HepG2 (cell line): ENCODE measurements around the gene POLR2F. TPM values are rescaled to one million over a fixed set of nuclear protein-coding genes. Genes with fewer than 3 reads are reported as not detected.

Source experiments
- ATAC-seq: fragments of 200-7000 bp; cut with Tn5 transposase; 3 replicates; pipeline ENCODE4 v1.9.1; 2020; ENCODE audit warnings: mild to moderate bottlenecking, moderate library complexity
- BruUV-seq: library from RNA; stranded (reverse); fragments of 400-500 nt; replicated peaks from 2 replicates; lab custom pipeline; 2021; lab: Mats Ljungman, UMichigan
- CTCF ChIA-PET: fragments of 300-600 bp; formaldehyde crosslinking; extraction: SDS; loops from one replicate; lab custom pipeline; 2021; ENCODE audit warnings: low total read pairs, inconsistent platforms, low intra/inter-chr PET ratio; lab: Yijun Ruan, JAX
- POLR2A ChIA-PET: fragments of 350-600 bp; sonication (Branson Sonifier 250); formaldehyde crosslinking; loops from one replicate; lab custom pipeline; 2020; ENCODE audit warnings: antibody characterized with exemption, inconsistent platforms; lab: Yijun Ruan, JAX
- DNase-seq: peaks from one replicate; pipeline ENCODE4 v3.0.0-alpha.2; 2015; ENCODE audit warnings: low spot score
- FAIRE-seq: peaks from 3 replicates; lab custom pipeline; 2011; peaks lifted over from hg19 to GRCh38; lab: Jason Lieb, UNC
- H2AFZ ChIP-seq: one replicate; pipeline ENCODE4 v1.6.1; 2011; ENCODE audit warnings: low read length, inconsistent platforms
- H3K27ac ChIP-seq: fragments of 300-600 bp; 3 replicates; pipeline ENCODE4 v1.8.0; 2011; ENCODE audit warnings: mixed run types, mild to moderate bottlenecking, mixed read lengths, low read length, inconsistent platforms; ENCODE audit not compliant: insufficient read depth; ENCODE audit errors: extremely low read length
- H3K27me3 ChIP-seq, 2 experiments: fragments of 200-600 bp in 1 of 2; 2 replicates in 1 of 2; 3 replicates in 1 of 2; pipeline versions ENCODE4 v1.6.0 to v1.8.0; 2011; ENCODE audit warnings: low read length in 2 of 2, mild to moderate bottlenecking in 2 of 2, moderate library complexity in 2 of 2, inconsistent platforms in 1 of 2; ENCODE audit not compliant: insufficient read depth in 2 of 2, control insufficient read depth in 1 of 2
- H3K36me3 ChIP-seq, 2 experiments: fragments of 200-600 bp in 1 of 2; replicated peaks in 1 of 2; 2 replicates in 1 of 2; 3 replicates in 1 of 2; pipeline versions ENCODE4 v1.5.1 to v1.8.0; 2011; ENCODE audit warnings: low read length in 2 of 2, inconsistent platforms in 1 of 2; ENCODE audit not compliant: insufficient read depth in 2 of 2, control insufficient read depth in 1 of 2
- H3K4me1 ChIP-seq: 2 replicates; pipeline ENCODE4 v1.5.1; 2012; ENCODE audit warnings: low read length, inconsistent platforms; ENCODE audit not compliant: insufficient read depth
- H3K4me2 ChIP-seq: 2 replicates; pipeline ENCODE4 v1.6.0; 2011; ENCODE audit warnings: low read depth, low read length, inconsistent platforms
- H3K4me3 ChIP-seq, 3 experiments: fragments of 200-600 bp in 1 of 3; sonication (generic), shearing (Covaris generic) in 1 of 3; replicated peaks in 1 of 3; 2 replicates each; pipeline ENCODE4 v1.5.1; 2011 to 2016; ENCODE audit warnings: low read length in 3 of 3, inconsistent platforms in 2 of 3, low read depth in 2 of 3, mild to moderate bottlenecking in 2 of 3, control low read depth in 1 of 3, mixed read lengths in 1 of 3; ENCODE audit not compliant: insufficient read depth in 1 of 3
- H3K79me2 ChIP-seq: one replicate; pipeline ENCODE4 v1.6.1; 2011; ENCODE audit warnings: low read length, inconsistent platforms; ENCODE audit not compliant: insufficient read depth
- H3K9ac ChIP-seq: 2 replicates; pipeline ENCODE4 v1.6.0; 2011; ENCODE audit warnings: mild to moderate bottlenecking, low read depth, low read length, inconsistent platforms; ENCODE audit not compliant: insufficient read depth
- H3K9me3 ChIP-seq: 2 replicates; pipeline ENCODE4 v1.5.1; 2012; ENCODE audit warnings: mild to moderate bottlenecking, low read length
- H4K20me1 ChIP-seq: 2 replicates; pipeline ENCODE4 v1.6.0; 2011; ENCODE audit warnings: inconsistent platforms, mild to moderate bottlenecking, low read length, moderate library complexity; ENCODE audit not compliant: insufficient read depth
- CBX1 ChIP-seq: IDR thresholded peaks from one replicate; pipeline ENCODE4 v1.6.1; 2016; ENCODE audit warnings: antibody characterized with exemption, low read depth
- GABPA ChIP-seq, 2 experiments: IDR thresholded peaks; 2 replicates each; pipeline ENCODE4 v1.6.1; 2011 to 2016; ENCODE audit warnings: low read depth in 2 of 2, low read length in 1 of 2, missing biosample characterization in 1 of 2, missing genetic modification characterization in 1 of 2
- GATAD2A ChIP-seq: IDR thresholded peaks from 2 replicates; pipeline ENCODE4 v1.6.1; 2016
- ZNF652 ChIP-seq: IDR thresholded peaks from 2 replicates; pipeline ENCODE4 v1.6.1; 2016; ENCODE audit warnings: low read depth, borderline replicate concordance
- ZNF747 ChIP-seq: sonication (generic); formaldehyde crosslinking; IDR thresholded peaks from 2 replicates; pipeline ENCODE4 v1.8.1; 2023; ENCODE audit warnings: missing genetic modification reagents, mild to moderate bottlenecking, borderline replicate concordance
- WGBS: methylation state at CpG from one replicate; pipeline ENCODE4 v1.1.6; 2017; ENCODE audit warnings: low lambda C conversion rate; 5-methylcytosine and 5-hydroxymethylcytosine counted together
- in situ Hi-C: cut with HindIII; loops from 2 replicates; pipeline ENCODE4 v1.10.0; 2017; ENCODE audit warnings: low pct_unique_long_range_greater_than_20kb; ENCODE audit not compliant: extremely low pct_ligation_motif_present
- intact Hi-C: fragments of 100-400 bp; cut with micrococcal nuclease; formaldehyde crosslinking; loops from one replicate; pipeline ENCODE4 v1.10.0; 2022; ENCODE audit not compliant: unreplicated experiment
- polyA plus RNA-seq, 8 experiments: library from polyadenylated mRNA; depleted of rRNA in 3 of 8; stranded (reverse) in 7 of 8; unstranded in 1 of 8; fragments of >200 nt; fragmentation: Illumina TruSeq in 4 of 8; extraction: Trizol in 4 of 8; gene quantifications; 2 replicates each; pipeline versions ENCODE4 v1.2.1 to v1.2.3, GENCODE V29; 2011 to 2016; ENCODE audit warnings: low read depth in 4 of 8, missing spikeins in 1 of 8, mixed read lengths in 1 of 8; ENCODE audit not compliant: insufficient read depth in 1 of 8
- total RNA-seq, 5 experiments: library from RNA; depleted of rRNA; stranded (reverse); fragments of >200 nt; fragmentation: Illumina TruSeq; extraction: Trizol; gene quantifications; 2 replicates each; pipeline ENCODE4 v1.2.3, GENCODE V29; 2016; ENCODE audit warnings: low read depth in 1 of 5
- TF ChIP-seq, protein P1 (sequence below): IDR thresholded peaks from 2 replicates; pipeline ENCODE4 v1.4.0; 2020; ENCODE audit warnings: mild to moderate bottlenecking, missing genetic modification reagents
- TF ChIP-seq, protein P2 (sequence below): sonication (generic); formaldehyde crosslinking; IDR thresholded peaks from 2 replicates; pipeline ENCODE4 v1.9.0; 2021; ENCODE audit warnings: missing genetic modification reagents, borderline replicate concordance
- TF ChIP-seq, protein P3 (sequence below): sonication (generic); formaldehyde crosslinking; IDR thresholded peaks from 2 replicates; pipeline ENCODE4 v1.4.0; 2020; ENCODE audit warnings: missing genetic modification reagents

The POLR2F gene
- total and polyA plus RNA-seq, 2 of the 13 experiments (the other 11 are each of a cell fraction or from before 2014, with no cell fraction given): 135 to 158 TPM

- TF ChIP-seq, protein P1, sequence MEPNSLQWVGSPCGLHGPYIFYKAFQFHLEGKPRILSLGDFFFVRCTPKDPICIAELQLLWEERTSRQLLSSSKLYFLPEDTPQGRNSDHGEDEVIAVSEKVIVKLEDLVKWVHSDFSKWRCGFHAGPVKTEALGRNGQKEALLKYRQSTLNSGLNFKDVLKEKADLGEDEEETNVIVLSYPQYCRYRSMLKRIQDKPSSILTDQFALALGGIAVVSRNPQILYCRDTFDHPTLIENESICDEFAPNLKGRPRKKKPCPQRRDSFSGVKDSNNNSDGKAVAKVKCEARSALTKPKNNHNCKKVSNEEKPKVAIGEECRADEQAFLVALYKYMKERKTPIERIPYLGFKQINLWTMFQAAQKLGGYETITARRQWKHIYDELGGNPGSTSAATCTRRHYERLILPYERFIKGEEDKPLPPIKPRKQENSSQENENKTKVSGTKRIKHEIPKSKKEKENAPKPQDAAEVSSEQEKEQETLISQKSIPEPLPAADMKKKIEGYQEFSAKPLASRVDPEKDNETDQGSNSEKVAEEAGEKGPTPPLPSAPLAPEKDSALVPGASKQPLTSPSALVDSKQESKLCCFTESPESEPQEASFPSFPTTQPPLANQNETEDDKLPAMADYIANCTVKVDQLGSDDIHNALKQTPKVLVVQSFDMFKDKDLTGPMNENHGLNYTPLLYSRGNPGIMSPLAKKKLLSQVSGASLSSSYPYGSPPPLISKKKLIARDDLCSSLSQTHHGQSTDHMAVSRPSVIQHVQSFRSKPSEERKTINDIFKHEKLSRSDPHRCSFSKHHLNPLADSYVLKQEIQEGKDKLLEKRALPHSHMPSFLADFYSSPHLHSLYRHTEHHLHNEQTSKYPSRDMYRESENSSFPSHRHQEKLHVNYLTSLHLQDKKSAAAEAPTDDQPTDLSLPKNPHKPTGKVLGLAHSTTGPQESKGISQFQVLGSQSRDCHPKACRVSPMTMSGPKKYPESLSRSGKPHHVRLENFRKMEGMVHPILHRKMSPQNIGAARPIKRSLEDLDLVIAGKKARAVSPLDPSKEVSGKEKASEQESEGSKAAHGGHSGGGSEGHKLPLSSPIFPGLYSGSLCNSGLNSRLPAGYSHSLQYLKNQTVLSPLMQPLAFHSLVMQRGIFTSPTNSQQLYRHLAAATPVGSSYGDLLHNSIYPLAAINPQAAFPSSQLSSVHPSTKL (CRISPR knock-in tag): no peak
- TF ChIP-seq, protein P2, sequence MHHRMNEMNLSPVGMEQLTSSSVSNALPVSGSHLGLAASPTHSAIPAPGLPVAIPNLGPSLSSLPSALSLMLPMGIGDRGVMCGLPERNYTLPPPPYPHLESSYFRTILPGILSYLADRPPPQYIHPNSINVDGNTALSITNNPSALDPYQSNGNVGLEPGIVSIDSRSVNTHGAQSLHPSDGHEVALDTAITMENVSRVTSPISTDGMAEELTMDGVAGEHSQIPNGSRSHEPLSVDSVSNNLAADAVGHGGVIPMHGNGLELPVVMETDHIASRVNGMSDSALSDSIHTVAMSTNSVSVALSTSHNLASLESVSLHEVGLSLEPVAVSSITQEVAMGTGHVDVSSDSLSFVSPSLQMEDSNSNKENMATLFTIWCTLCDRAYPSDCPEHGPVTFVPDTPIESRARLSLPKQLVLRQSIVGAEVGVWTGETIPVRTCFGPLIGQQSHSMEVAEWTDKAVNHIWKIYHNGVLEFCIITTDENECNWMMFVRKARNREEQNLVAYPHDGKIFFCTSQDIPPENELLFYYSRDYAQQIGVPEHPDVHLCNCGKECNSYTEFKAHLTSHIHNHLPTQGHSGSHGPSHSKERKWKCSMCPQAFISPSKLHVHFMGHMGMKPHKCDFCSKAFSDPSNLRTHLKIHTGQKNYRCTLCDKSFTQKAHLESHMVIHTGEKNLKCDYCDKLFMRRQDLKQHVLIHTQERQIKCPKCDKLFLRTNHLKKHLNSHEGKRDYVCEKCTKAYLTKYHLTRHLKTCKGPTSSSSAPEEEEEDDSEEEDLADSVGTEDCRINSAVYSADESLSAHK: no peak
- no peak for TF ChIP-seq ZNF747 (CRISPR knock-in tag)
Measured at GRCh38 chr22:38014083-38014482, 60.6 kb downstream of the POLR2F start (continued).

DNA sequence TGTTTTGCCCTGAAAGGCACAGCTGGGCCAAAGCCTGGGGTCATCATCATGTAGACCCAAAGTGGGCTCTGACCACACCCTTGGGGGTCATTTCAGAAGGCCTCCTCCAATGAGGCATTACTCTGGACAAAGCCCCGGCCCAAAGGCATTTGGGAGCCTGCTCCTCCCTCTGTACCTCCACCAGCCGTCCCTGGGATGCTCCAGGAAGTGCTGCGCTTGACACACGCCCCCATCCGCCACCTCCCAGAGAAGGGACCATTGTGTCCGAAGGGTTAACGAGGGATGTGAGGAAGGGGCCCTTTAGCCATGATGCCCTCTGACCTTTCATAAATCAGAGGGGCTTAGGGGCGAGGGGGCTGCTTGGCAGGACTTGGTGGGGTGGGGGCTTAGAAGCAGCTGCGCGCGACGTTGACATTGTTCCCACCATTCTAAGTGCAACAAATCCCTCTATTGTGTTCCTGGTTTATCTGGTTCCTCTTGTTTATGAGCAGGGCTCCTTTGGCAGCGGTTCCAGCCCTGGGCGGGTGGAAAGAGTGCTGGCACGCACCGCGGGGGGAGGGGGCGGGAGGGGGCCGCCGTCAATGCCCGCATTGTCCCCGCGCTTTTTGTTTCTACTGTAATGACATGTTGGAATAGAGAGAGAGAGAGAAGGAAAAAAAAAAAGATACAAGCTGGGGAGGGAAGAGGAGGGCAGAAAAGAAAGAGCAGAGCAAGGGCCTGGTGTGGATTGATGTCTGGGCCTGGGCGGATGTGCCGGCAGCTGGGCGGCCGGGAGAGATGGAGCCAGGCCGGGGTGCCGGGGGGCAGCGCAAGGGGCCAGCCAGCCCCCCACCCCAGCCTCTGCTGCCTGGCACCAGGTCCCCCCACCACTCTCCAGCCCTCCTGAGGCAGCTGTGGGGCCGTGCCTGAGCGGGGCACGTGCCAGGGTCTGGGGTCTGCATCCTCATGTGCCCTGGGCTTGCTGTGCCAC is 63.0 kb downstream of the POLR2F start:
- Histone ChIP-seq H2AFZ (no peak overlapping the region), H3K27me3 (no peaks in the 10 kb centered on the region), H3K9me3 (no peaks in the 10 kb centered on the region; the same call in 1 of the 2 replicates), H3K79me2 (no peaks in the 10 kb centered on the region), H3K4me3 (no peak overlapping the region), H3K9ac (no peak overlapping the region), H3K4me2 (no peak overlapping the region), H3K4me1 (peaks cover 79% of the 10 kb centered on the region), H4K20me1 (no peaks in the 10 kb centered on the region), H3K36me3 (no peaks in the 10 kb centered on the region), H3K27ac (no peak overlapping the region)
- intact Hi-C loops (no loop called here), in situ Hi-C loops (no loop called here)
- BruUV-seq: no TSS peak
- WGBS: 76% methylated on average over 26 of the region's 33 CpGs
- FAIRE-seq (no peak), DNase-seq (no peak), ATAC-seq (no peak)
- TF ChIP-seq, protein P3, sequence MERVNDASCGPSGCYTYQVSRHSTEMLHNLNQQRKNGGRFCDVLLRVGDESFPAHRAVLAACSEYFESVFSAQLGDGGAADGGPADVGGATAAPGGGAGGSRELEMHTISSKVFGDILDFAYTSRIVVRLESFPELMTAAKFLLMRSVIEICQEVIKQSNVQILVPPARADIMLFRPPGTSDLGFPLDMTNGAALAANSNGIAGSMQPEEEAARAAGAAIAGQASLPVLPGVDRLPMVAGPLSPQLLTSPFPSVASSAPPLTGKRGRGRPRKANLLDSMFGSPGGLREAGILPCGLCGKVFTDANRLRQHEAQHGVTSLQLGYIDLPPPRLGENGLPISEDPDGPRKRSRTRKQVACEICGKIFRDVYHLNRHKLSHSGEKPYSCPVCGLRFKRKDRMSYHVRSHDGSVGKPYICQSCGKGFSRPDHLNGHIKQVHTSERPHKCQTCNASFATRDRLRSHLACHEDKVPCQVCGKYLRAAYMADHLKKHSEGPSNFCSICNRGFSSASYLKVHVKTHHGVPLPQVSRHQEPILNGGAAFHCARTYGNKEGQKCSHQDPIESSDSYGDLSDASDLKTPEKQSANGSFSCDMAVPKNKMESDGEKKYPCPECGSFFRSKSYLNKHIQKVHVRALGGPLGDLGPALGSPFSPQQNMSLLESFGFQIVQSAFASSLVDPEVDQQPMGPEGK (CRISPR knock-in tag): peak; percentile 41; the same call in 1 of the 2 replicates
- TF ChIP-seq ZNF652 (CRISPR knock-in tag) (peak; percentile 24; the same call in 1 of the 2 replicates), GABPA (IDR thresholded peaks at IDR 0.05; ENCODE audit: low read depth, low read length) (no peak), GABPA (CRISPR knock-in tag; IDR thresholded peaks at IDR 0.05; ENCODE audit: low read depth) (peak; percentile 50), GATAD2A (CRISPR knock-in tag) (peak; percentile 17; the same call in 1 of the 2 replicates), CBX1 (no peak)
- CTCF ChIA-PET: no interaction called here
- POLR2A ChIA-PET: no interaction called here
